ENCODE results near the gene HIF1AN. TPM values are rescaled to one million over a fixed set of nuclear protein-coding genes. Genes with fewer than 3 reads are reported as not detected.
A peak's percentile ranks its signal among the peaks of the same experiment; 100 is the strongest.

The HIF1AN gene
- total RNA-seq, 4 donors from 2014 or later: 11.8 to 24.0 (median 13.6) TPM

DNA sequence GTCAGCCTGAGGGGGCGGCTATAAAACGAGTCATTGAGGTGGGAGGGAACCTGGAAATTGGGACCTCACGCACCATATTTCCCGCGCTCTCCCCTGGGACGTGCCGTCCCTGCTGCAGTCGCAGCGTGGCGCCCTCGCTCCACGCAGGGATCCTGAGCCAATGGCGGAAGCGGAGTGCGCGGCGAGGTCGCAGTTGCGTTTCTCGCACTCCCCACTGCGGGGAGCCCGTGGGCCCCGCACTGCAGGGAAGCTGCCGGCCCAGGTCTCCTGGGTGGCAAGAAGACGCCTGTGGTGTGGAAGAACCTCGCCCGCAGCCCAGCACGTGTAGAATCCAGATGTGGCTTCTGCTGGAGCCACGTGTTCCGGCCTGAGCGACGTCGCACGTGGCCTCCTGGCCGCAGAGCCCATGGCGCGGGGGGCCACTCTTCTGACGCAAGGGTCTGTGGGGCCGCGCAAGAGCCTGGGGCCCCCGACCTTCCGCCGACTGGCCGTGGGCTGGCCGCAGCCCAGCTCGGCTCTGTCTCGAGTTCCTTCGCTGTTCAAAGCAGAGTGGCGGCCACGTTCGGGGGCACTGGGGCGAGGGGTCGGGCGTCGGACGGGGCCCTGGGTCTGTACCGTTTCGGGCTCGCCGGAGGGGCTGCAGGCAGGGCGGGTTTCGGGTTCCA is 26.4 kb downstream of the HIF1AN start:
- Histone ChIP-seq H3K27me3 (peaks cover 0 to 56% of the 10 kb centered on the region in 2 donors), H3K27ac (no peak overlapping the region), H3K9me3 (no peaks in the 10 kb centered on the region), H3K4me1 (peaks cover 0 to 12% (median 10%) of the 10 kb centered on the region in 4 donors), H3K36me3 (peaks cover 0 to 28% (median 0%) of the 10 kb centered on the region in 3 donors), H3K4me3 (peak overlapping the region in 1 of 4 donors; percentile 14)
- TF ChIP-seq, protein P1, sequence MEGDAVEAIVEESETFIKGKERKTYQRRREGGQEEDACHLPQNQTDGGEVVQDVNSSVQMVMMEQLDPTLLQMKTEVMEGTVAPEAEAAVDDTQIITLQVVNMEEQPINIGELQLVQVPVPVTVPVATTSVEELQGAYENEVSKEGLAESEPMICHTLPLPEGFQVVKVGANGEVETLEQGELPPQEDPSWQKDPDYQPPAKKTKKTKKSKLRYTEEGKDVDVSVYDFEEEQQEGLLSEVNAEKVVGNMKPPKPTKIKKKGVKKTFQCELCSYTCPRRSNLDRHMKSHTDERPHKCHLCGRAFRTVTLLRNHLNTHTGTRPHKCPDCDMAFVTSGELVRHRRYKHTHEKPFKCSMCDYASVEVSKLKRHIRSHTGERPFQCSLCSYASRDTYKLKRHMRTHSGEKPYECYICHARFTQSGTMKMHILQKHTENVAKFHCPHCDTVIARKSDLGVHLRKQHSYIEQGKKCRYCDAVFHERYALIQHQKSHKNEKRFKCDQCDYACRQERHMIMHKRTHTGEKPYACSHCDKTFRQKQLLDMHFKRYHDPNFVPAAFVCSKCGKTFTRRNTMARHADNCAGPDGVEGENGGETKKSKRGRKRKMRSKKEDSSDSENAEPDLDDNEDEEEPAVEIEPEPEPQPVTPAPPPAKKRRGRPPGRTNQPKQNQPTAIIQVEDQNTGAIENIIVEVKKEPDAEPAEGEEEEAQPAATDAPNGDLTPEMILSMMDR (IDR thresholded peaks at IDR 0.05): peak; percentile 58 to 77 (median 73)
- TF ChIP-seq EP300 (IDR thresholded peaks at IDR 0.05): peak in 1 of 2 donors; percentile 31
- TF ChIP-seq POLR2A (IDR thresholded peaks at IDR 0.05): no peak
- 7 to 14% methylated on average over 27 to 40 of the region's 62 CpGs for WGBS, 2 donors
- DNase-seq (ENCODE audit: low spot score in 2 of 2): peak in 1 of 2 donors; percentile 13

DNA sequence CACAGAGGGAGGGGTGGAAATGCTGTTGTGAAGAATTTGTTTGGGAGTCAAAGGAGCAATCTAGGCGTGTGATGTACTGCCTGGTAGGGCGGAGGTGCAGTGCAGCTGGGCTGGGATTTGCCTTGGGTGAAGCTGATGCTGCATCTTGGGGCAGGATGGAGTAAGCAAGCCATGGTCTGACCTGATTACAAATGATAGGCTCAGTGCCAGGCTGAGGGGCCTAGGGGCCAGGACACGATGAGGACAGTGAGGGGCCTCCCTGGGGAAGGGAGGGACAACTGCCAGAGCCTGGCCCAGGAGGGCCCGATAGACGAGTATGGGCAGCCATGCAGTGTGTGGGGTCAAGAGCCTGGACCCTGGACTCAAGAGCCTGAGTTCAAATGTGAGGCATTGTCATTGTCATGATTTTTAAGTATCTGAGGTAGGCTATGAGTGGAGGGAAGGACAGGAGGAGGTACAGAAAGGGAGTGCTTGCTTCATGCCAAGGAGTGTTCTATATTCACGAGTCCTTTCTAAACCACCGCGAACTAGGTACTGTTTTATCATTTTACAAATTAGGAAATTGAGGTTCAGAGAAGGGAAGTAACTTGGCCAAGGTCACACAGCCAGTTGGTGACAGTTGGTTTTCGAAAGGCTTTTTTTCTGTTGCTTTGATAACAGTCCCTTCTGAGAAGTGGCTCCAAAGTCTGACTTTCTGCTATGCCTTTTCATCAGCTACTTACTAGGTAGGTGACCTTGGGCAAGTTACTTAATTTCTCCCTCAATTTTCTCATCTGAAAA is 29.7 kb downstream of the HIF1AN start:
- no peak overlapping the region for H3K27ac ChIP-seq
- no peak for DNase-seq (ENCODE audit: low spot score in 2 of 2)
- no peaks in the 10 kb centered on the region for H3K9me3 ChIP-seq
- no peak overlapping the region for H3K4me3 ChIP-seq
- TF ChIP-seq EP300 (IDR thresholded peaks at IDR 0.05) (no peak), POLR2A (IDR thresholded peaks at IDR 0.05) (no peak)
- TF ChIP-seq, protein P1 (IDR thresholded peaks at IDR 0.05): no peak
- WGBS, 2 donors: 64 to 66% methylated on average over 9 of the region's 9 CpGs
- peaks cover 0 to 12% (median 10%) of the 10 kb centered on the region in 4 donors for H3K4me1 ChIP-seq
- peaks cover 0 to 4% (median 0%) of the 10 kb centered on the region in 3 donors for H3K36me3 ChIP-seq
- H3K27me3 ChIP-seq: peaks cover 0 to 89% of the 10 kb centered on the region in 2 donors

DNA sequence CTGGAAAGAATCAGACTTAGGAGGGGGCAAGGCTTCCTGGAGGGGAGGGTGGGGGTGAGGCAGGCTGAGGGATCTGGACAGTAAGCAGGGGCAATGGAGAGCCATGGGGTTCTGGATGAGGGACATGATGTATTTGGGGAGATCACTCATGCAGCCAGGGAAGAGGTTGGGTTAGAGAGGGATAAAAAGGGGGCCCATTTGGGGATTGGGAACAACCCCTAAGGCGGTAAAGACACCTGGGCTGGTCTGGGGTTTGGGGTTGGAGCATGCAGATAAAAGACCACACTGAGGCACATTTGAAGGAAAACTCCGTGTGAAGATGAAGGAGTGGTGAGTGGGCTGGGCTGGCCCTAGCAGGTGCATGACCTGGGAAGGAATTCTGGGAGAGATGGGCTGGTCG is 30.8 kb downstream of the HIF1AN start:
- H3K4me1 ChIP-seq: peaks cover 0 to 12% (median 10%) of the 10 kb centered on the region in 4 donors
- no peak for DNase-seq (ENCODE audit: low spot score in 2 of 2)
- no peak overlapping the region for H3K27ac ChIP-seq
- WGBS, 2 donors: 50 to 57% methylated on average over 3 of the region's 3 CpGs
- H3K27me3 ChIP-seq: peaks cover 0 to 100% of the 10 kb centered on the region in 2 donors
- no peak for TF ChIP-seq EP300 (IDR thresholded peaks at IDR 0.05)
- TF ChIP-seq, protein P1 (IDR thresholded peaks at IDR 0.05): no peak
- no peak for TF ChIP-seq POLR2A (IDR thresholded peaks at IDR 0.05)
- H3K4me3 ChIP-seq: no peak overlapping the region
- H3K9me3 ChIP-seq: no peaks in the 10 kb centered on the region
- no peaks in the 10 kb centered on the region for H3K36me3 ChIP-seq

DNA sequence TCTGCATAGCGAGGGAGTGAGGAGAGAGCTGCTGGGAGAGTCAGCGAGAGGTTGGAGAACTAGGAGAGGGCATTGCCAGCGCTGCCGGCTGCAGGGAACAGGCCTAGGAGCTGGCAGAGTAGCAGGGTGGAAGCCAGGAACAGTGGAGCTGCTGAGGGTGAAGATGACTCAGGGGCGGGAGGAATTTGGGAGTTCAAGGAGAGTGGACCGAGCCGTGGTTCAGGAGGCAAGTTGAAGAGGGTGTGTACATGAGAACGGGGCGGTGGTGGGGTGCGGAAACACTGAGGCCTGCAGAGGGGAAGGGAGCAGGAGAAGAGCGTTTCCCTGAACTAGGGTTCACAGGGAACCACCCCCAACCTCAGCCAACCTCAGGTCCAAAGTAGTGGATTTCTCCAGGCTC is 31.5 kb downstream of the HIF1AN start:
- DNase-seq (ENCODE audit: low spot score in 2 of 2): no peak
- no peak overlapping the region for H3K27ac ChIP-seq
- no peaks in the 10 kb centered on the region for H3K9me3 ChIP-seq
- 45 to 48% methylated on average over 11 of the region's 11 CpGs for WGBS, 2 donors
- H3K4me3 ChIP-seq: no peak overlapping the region
- no peaks in the 10 kb centered on the region for H3K36me3 ChIP-seq
- peaks cover 0 to 98% of the 10 kb centered on the region in 2 donors for H3K27me3 ChIP-seq
- TF ChIP-seq POLR2A (IDR thresholded peaks at IDR 0.05) (no peak), EP300 (IDR thresholded peaks at IDR 0.05) (no peak)
- TF ChIP-seq, protein P1 (IDR thresholded peaks at IDR 0.05): no peak
- H3K4me1 ChIP-seq: peaks cover 0 to 7% (median 5%) of the 10 kb centered on the region in 4 donors

DNA sequence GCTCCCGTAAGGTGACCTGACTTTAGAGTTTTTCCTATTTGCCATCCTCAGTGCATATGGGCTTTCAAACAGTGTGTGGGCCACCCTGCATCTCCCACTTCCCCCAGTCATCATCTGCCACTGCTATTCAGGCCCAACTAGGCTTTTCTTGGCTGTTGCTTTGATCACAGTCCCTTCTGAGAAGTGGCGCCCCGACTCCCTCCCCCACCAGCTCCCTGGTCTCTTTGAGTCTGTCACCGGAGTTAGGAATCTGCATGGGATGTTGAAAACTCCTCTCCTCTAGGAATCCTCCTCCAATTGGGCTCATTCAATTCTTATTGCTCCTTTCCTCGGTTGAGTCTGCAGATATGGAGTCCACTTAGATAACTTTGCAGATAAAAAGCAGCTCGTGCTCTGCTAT is 32.1 kb downstream of the HIF1AN start:
- WGBS, 2 donors: 18 to 22% methylated on average over 6 of the region's 6 CpGs
- Histone ChIP-seq H3K36me3 (no peaks in the 10 kb centered on the region), H3K27me3 (peaks cover 0 to 92% of the 10 kb centered on the region in 2 donors), H3K4me3 (no peak overlapping the region), H3K4me1 (peaks cover 0 to 1% (median under 1%) of the 10 kb centered on the region in 4 donors), H3K9me3 (no peaks in the 10 kb centered on the region), H3K27ac (no peak overlapping the region)
- no peak for DNase-seq (ENCODE audit: low spot score in 2 of 2)
- TF ChIP-seq EP300 (IDR thresholded peaks at IDR 0.05) (no peak), POLR2A (IDR thresholded peaks at IDR 0.05) (no peak)
- TF ChIP-seq, protein P1 (IDR thresholded peaks at IDR 0.05): no peak
